GM18909 (cell line): ENCODE data around the gene TDRD3.

Experiments used
- ATAC-seq: cut with Tn5 transposase; IDR thresholded peaks from one replicate; pipeline ENCODE4 v1.9.1; 2021; ENCODE audit warnings: mild to moderate bottlenecking; ENCODE audit not compliant: unreplicated experiment, poor library complexity

The TDRD3 gene

DNA sequence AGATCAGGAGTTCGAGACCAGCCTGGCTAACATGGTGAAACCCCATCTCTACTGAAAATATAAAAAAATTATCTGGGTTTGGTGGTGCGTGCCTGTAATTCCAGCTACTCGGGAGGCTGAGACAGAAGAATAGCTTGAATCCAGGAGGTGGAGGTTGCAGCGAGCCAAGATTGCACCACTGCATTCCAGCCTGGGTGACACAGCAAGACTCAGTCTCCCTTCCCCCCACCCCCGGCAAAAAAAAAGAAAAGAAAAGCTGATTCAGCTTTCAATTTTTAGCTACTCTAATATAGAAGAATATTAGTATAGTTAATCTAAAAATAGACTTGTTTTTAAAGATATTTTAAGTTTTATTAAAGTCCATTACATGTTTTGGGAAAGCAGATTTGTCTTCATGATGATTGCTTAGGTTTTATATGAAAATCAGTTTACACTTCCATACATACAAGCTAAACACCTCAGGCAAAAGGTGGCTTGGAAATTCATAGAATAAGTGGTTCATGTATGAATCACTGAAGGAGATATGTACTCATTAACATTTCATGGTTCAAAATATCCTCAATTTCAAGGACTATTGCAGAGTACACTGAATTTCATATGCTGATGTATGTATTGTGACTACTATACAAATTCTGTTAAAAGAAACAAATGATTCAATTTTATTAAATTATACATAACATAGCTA lies 165.2 kb downstream of the TDRD3 start:
- no peak for ATAC-seq

DNA sequence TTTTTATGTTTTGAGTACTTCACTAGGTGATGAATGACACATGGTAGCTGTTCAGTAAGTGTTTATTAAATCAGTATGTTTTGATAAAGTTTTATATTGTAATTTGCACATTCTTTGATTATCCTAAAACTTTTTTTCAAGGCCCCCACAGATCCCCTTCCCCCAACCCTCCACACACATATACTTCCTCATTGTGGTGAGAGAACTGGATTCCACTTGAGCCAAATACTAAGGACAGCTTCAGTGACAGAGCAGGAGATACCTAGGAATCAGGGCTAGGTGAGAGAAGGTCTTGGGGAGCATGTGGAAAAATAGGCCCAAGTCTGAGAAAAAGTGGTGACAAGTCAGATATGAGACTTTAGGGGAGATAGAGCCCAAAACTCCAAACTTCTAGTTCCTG lies 174.6 kb downstream of the TDRD3 start:
- ATAC-seq: no peak

DNA sequence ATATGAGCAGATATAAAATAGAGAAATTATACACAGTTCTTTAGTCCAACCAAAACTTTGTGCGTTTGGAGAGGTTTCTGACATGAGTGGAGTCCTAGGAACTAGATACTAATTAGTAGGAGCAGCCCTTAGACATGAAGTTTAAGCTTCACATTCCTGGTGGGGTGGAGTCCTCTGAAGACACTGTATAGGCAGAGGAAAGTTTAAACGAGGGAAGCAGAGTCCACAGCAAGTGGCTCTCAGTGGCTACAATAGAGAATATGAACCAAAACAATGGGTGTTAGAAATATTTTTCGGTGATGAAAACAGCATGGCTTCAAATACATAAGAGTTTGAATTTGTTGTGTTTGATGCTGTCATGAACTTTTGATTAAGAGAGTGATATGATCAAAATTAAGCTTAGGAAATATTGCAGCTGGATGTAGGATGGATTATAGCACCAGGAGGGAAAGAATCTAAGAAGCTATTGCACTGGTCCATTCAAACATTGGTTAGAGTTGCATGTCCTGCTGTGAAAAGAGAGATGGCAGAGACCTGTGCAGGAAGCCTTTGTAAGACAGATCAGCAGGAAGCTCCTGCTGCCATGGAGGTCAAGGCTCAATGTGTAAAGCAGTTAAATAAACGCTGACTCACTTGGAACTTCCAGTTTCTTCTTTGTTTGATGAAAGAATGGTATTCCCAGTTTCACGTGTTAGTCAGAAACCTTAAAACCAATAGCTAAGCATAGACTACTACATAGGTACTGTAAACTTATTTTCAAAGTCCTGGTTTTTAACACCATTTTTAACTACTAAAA lies 175.2 kb downstream of the TDRD3 start:
- no peak for ATAC-seq

- ATAC-seq: no peak
Measured at GRCh38 chr13:60572855-60573254, 175.8 kb downstream of the TDRD3 start.

DNA sequence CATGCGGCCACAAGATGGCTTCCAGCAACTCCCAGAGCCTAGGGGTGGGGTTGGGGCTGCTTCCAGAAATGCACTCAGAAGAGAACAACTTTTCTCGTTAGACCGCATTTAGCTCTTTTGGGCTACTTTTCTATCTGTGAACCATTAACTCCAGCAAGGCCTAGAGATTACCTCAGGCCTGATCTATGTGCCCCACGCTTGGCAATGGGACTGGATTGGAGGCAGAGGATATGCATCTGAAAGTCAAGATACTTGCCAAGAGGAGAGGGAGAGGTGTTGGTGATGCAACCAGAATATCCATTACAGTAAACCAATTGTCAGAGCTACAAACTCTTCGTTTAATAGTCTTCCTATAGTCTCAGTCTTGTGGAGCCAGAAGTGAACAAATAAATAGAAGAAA lies 177.7 kb downstream of the TDRD3 start:
- no peak for ATAC-seq

- ATAC-seq: no peak
Measured at GRCh38 chr13:60575142-60575541, 178.1 kb downstream of the TDRD3 start.

GRCh38 chr13:60577761-60578160 lies 180.7 kb downstream of the TDRD3 start:
- no peak for ATAC-seq

DNA sequence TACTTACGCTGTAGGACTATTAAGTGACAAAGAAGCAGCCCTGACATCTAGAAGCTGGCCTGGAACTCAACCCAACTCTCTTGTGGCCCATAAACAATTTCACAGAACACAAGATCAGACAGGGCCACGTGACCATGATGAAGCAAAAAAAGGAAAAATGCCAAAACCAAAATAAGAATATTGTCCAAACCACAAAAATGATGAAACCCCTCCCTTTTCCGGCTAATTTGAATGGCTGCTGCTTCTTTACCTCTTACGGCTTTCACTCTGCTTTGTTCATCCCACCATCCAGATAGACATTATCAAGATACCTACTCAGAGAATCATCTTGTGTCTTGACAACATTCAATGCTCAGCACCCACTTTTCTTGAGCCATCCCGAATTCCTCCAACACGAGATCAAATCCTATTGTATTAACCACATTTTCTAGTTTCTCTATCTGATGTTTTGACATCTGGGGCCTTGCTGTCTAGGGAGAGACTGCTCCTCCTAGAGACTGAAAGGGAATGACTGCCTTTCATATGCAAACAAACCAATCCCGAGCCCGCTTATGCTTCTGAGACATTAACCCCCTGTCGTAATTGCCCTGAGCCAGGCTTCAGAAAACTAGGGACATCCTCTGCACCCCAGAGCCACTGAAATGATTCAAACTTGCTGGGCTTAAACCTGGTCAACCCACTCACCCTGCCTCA lies 186.3 kb downstream of the TDRD3 start:
- ATAC-seq: no peak

DNA sequence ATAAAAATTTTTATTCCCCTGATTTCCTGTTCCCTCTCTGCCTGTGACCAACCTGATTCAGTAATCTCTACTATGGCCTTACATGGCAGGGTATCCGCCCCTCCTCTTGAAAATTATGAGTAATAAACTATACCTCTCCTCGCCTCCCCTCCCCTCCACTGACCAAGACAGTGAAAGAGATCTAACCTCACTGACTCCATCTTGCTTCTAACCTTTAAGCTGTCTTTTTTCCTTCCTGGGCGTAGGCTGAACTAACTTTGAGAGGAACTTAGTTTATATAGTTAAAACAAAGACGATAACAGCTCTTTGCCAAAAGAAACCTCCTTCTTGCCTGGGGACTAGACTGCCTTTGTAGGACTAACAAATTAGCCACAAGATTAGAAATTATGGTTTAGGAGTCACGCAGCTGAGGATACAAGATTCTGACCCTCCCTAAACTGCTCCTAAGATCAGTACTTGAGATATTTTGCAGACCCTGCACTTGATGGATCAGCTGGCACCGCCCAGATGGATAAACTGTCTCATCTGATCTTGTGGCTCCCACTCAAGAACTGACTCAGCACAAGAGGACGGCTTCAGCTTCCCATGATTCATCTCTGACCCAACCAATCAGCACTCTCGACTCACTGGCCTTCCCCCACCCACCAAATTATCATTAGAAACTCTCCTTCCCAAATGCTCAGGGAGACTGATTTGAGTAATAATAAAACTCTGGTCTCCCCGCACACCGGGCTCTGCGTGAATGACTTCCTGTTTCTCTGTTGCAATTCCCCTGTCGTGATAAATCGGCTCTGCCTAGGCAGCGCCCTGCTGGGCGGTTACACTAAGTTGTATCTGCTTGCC lies 187.1 kb downstream of the TDRD3 start:
- ATAC-seq: no peak

- ATAC-seq: no peak
Measured at GRCh38 chr13:60584976-60585375, 188.0 kb downstream of the TDRD3 start.

DNA sequence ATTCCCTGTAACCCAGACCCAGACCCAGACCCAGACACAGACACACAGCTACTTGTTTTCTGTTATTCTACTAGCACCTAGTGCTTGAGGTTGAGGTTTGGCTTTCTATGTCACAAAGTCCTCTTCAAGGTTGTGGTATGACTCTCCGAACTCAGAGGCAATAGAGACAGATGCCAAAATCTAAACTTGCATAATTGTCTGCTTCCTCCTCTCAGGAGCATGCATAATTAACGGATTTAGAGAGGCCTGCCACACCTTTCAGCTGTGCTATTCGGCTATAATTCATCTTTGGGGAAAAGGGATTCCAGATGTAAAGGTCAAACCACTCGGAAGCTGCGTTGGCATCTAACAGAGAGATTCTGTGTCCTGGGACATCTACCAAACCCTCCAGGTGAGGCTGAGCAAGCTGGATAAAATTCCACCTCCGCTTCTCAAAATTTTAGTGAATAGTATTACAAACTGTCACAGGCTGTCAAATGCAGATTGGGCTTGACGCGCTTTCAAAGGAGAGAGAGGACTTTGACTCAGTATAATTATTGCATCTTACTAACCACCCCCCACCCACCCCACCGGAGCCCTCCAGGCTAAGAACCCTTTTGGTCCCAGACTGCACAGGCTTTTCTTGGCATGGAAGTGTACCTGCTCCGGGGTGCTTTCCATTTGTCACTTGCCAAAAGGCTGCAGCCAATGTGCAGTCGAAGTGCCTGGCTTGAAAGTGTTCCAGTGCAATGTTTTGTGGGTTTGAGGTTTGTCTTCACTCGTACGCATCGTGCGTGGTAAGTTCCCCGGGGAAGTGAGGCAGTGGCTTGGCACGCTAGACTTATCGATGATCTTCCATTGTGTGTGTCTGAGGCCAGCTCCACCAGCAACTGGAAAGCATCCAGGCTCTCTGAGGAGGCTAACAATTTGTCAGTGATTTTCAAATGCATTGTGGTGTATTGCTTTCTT lies 194.1 kb downstream of the TDRD3 start:
- no peak for ATAC-seq

DNA sequence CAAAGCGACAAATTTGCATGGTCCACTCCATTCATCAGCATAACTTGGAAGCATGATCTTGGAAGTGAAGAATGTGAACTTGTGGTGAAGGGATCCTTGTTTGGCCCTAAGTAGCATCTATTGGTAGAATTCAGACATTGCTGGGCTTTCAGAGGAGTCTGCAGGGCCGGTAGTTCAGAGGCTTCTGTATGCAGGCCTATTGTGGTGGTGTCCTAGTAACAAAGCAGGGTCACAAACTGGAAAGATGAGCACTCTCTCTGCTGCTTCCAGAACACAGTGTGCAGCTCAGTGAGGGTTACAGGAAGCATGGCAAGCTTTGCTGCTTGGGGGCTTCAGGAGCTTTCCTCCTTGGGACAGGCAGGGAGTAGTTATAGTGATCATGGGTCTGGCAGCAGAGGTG lies 206.0 kb downstream of the TDRD3 start:
- ATAC-seq: no peak

GRCh38 chr13:60604058-60604457 lies 207.0 kb downstream of the TDRD3 start:
- no peak for ATAC-seq

GRCh38 chr13:60608954-60609353 lies 211.9 kb downstream of the TDRD3 start:
- no peak for ATAC-seq

- no peak for ATAC-seq
Measured at GRCh38 chr13:60611523-60611922, 214.5 kb downstream of the TDRD3 start.

DNA sequence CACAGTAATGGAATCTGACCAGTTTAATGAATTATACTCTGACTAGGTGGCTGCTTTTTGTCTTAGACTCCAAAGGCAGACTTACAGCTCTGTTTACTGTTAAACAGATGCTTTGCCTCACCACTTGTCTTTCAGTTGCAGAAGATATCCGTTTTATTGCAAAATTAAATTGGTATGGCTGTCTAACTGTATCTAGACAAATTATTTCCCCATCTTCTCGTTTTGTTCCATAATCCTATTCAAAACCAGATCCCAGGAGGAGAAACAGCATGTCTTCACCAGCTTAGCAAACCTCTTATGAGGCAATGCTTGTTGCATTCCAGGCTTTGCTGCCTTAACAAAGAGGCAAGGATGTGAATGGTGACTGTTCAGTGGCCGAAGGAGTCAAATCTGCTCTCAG lies 215.6 kb downstream of the TDRD3 start:
- no peak for ATAC-seq

- ATAC-seq: no peak
Measured at GRCh38 chr13:60613080-60613479, 216.1 kb downstream of the TDRD3 start.

DNA sequence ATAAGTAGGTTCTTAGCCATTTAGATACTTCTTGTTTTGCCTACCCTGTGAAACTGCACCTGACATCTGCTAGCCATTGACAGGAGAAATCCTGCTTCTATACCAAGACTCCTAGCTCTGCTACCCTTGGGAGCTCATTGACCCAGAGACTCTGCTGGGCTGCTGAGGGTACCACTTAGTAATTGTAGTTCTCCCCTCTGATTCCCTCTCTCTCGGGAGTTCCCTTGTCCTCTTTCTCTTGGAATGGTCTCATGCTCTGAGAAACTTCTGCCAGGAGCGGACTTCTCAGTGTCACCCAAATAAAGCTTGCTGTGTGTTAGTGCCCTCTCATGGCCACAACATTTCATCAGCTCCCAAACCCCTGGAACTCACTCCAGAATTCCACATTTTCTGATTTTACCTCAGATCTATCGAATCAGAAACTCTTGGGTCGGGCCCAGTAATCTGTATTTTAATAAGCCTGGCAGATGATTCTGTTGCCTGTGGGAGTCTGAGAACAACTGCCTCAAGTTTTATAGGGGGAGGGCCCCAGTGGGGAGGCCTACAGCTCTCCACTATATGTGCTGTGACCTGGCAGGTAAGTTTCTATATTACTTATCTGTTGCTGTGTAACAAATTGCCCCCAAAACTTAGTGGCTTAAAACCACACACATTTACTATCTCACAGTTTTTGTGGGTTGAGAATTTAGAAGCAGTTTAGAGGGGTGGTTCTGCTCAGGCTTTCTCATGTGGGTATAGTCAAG lies 221.1 kb downstream of the TDRD3 start:
- no peak for ATAC-seq

DNA sequence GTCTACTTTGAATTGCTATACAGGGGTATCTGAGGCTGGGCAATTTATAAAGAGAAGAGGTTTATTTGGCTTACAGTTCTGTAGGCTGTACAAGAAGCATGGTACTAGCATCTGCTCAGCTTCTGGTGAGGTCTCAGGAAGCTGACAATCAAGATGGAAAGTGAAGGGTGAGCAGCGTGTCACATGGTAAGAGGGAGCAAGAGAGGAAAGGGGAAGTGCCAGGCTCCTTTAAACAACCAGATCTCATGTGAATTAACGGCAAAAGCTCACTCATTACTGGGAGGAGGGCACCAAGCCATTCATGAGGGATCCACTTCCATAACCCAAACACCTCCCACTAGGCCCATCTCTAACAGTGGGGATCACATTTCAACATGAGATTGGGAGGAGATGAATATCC lies 222.4 kb downstream of the TDRD3 start:
- ATAC-seq: no peak
